ENCODE data around the gene KCTD16.

The KCTD16 gene

GRCh38 chr5:144202072-144202471 is 31.4 kb downstream of the KCTD16 start:
- in situ Hi-C loops (cut with HindIII; ENCODE audit: low pct_ligation_motif_present, low pct_unique_long_range_greater_than_20kb, low sequenced_read_pairs) = no loop called here
- DNase-seq = no peak

DNA sequence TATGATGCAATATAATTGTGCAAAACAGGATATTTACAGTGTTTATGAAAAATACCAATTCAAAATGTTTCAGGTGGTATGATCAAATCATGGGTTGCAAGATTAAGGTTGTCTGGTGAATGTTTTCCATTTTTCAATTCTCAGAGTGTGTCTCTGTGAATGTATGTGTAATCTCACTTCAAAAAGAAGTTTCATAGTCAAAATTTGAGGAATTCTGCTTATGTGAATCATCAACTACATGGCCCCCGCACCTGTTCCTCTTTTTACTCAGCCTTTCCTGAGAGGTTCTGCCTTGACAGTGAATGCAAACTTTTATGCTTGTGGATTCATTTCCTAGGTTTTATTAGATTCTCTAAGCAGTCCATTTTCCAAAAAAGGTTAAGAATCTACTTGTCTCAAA is 32.1 kb downstream of the KCTD16 start:
- no peak for DNase-seq
- in situ Hi-C loops (cut with HindIII; ENCODE audit: low pct_ligation_motif_present, low pct_unique_long_range_greater_than_20kb, low sequenced_read_pairs) = no loop called here

DNA sequence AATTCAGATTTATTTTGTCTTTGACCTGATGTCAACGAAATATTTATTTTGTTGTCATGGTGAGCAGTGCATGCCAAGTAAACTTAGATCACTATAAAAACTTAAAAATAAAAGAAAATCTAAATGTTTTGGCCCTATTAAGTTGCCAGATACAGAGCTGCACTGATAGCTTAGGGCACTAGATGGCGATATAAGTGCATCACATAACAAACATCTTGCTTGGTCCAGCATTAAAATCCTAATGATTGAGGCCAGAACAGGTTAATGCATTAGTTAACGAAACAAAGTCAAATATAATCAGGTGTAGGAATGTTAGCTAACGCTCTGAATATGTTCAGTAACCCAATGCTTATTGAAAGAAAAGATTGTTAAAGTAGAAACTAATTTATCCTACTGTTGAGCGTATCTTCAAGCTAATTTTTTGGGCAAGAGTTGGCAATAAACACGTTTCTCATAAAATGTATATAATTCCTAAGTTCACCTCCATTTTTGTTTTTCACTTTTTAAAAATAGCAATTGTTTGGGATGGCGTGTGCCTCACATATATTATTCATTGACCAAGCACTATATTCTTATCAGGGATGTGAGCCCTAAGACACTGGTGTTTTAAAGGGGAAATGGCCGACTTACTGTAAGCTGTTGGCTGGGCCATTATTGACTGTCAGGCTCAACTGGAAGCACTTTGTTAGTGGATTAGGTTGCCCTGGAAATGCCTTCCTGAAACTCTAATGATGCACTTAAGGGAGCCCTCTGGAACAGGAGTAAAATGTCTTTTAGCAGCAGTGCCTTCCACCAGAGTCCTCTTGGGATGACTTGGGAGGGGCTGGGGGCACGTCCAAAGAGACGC is 33.3 kb downstream of the KCTD16 start:
- in situ Hi-C loops (cut with HindIII; ENCODE audit: low pct_ligation_motif_present, low pct_unique_long_range_greater_than_20kb, low sequenced_read_pairs) = no loop called here
- peak; percentile 54 for DNase-seq

- DNase-seq = peak; percentile 4
- in situ Hi-C loops (cut with HindIII; ENCODE audit: low pct_ligation_motif_present, low pct_unique_long_range_greater_than_20kb, low sequenced_read_pairs) = no loop called here
Measured at GRCh38 chr5:144205141-144205551, 34.5 kb downstream of the KCTD16 start.

- no peak for DNase-seq
- in situ Hi-C loops (cut with HindIII; ENCODE audit: low pct_ligation_motif_present, low pct_unique_long_range_greater_than_20kb, low sequenced_read_pairs) = no loop called here
Measured at GRCh38 chr5:144206141-144206540, 35.5 kb downstream of the KCTD16 start.

DNA sequence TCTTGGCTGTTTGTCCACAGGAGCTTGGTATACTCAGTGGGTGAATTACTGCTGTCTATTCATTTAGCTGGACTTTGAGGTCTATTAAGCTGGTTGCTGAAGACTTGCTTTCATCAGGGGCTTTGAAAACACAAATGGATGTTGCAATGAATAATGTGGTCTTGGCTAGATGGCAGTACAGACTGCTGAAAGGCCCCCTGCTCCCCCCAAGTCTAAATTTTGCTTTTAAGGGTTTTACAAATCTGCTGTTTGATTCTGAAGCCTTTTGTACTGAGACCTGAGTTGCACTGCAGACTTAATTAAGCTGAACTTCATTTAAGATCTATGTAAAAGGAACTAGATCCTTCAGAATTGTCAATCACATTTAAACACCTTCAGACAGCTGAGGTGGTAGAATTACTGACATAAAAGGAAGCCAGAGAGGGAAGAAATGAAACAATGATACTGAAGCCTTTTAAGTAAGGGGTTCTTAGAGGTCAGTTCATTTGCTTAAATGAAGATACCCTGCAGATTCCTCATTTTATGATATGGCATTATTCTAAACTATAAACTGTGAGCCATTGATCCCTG is 37.3 kb downstream of the KCTD16 start:
- in situ Hi-C loops (cut with HindIII; ENCODE audit: low pct_ligation_motif_present, low pct_unique_long_range_greater_than_20kb, low sequenced_read_pairs) = no loop called here

GRCh38 chr5:144209361-144209760 is 38.7 kb downstream of the KCTD16 start:
- DNase-seq = no peak
- in situ Hi-C loops (cut with HindIII; ENCODE audit: low pct_ligation_motif_present, low pct_unique_long_range_greater_than_20kb, low sequenced_read_pairs) = no loop called here

More for the DNA sequence above, 37.3 kb downstream of the KCTD16 start:
- DNase-seq = no peak

- DNase-seq = no peak
- in situ Hi-C loops (cut with HindIII; ENCODE audit: low pct_ligation_motif_present, low pct_unique_long_range_greater_than_20kb, low sequenced_read_pairs) = no loop called here
Measured at GRCh38 chr5:144210655-144211054, 40.0 kb downstream of the KCTD16 start.

GRCh38 chr5:144219869-144220268 is 49.2 kb downstream of the KCTD16 start:
- in situ Hi-C loops (cut with HindIII; ENCODE audit: low pct_ligation_motif_present, low pct_unique_long_range_greater_than_20kb, low sequenced_read_pairs) = no loop called here
- no peak for DNase-seq

DNA sequence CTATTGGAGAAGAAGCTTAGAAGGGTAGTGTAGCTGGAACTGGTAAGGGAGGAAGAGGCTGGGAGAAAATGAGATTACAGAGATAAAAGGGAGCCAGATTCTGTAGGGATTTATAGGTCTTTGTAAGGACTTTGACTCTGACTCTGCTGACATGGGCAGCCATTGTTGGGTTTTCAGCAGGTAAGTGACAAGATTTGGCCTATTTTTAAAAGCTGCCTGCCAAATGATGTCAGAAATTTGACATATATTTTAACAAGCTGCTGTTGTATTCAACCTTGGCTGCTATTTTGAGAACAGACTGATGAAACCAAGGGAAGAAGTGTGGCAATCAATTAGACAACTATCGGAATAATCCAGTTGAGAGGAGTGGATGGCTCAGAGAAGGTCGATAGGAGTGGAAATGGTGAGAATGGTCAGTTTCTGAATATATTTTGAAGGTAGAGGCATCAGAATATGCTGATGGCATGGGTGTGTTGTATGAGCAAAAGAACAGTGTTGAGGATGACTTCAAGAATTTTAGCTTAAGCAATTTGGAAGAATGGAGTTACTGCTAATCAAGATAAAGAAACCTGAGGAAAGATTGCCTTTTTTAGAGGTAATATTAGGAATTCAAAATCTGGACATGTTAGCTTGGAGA is 56.8 kb downstream of the KCTD16 start:
- no peak for DNase-seq
- in situ Hi-C loops (cut with HindIII; ENCODE audit: low pct_ligation_motif_present, low pct_unique_long_range_greater_than_20kb, low sequenced_read_pairs) = no loop called here

- in situ Hi-C loops (cut with HindIII; ENCODE audit: low pct_ligation_motif_present, low pct_unique_long_range_greater_than_20kb, low sequenced_read_pairs) = no loop called here
- no peak for DNase-seq
Measured at GRCh38 chr5:144230806-144231205, 60.1 kb downstream of the KCTD16 start.

- DNase-seq = no peak
- in situ Hi-C loops (cut with HindIII; ENCODE audit: low pct_ligation_motif_present, low pct_unique_long_range_greater_than_20kb, low sequenced_read_pairs) = no loop called here
Measured at GRCh38 chr5:144232285-144232684, 61.6 kb downstream of the KCTD16 start.

GRCh38 chr5:144236499-144236898 is 65.8 kb downstream of the KCTD16 start:
- DNase-seq = no peak
- in situ Hi-C loops (cut with HindIII; ENCODE audit: low pct_ligation_motif_present, low pct_unique_long_range_greater_than_20kb, low sequenced_read_pairs) = no loop called here

DNA sequence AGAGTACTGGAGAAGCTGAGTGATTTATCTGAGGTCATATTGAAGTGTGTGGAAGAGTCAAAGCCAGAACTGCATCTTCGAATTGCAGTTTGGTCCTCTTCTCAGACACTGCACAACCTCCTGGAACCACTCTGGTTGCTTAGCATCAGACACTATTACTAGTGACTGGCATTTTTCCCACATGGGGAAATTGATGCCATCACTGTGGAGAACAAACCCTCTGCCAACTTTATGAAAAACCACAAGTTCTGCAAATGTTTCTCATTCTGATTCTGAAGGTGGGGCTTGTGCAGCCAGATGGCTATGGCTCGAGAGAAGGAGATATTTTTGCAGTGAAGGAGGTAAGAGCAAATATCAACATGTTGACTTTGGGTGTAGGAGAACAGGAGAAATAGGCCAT is 67.2 kb downstream of the KCTD16 start:
- DNase-seq = no peak
- in situ Hi-C loops (cut with HindIII; ENCODE audit: low pct_ligation_motif_present, low pct_unique_long_range_greater_than_20kb, low sequenced_read_pairs) = no loop called here

GRCh38 chr5:144247131-144247530 is 76.5 kb downstream of the KCTD16 start:
- no peak for DNase-seq
- in situ Hi-C loops (cut with HindIII; ENCODE audit: low pct_ligation_motif_present, low pct_unique_long_range_greater_than_20kb, low sequenced_read_pairs) = no loop called here

DNA sequence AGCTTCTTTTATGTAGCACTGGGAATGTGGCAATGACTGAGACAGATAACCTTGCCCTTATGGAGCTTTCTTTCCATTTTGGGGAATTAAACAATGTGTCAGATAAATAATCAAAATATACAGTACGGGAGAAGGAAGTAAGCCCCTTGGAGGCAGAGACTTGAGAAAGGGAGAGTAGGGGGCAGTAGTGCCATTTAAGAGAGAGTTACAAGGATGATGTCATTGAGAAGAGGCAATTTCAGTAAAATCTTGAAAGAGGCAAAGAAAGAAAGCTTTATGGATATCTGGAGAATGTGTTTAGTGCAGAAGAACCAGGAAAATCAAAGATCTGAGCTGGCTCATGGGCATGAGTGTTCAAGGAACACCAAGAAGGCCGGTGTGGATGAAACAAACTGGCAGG is 77.3 kb downstream of the KCTD16 start:
- DNase-seq = no peak
- in situ Hi-C loops (cut with HindIII; ENCODE audit: low pct_ligation_motif_present, low pct_unique_long_range_greater_than_20kb, low sequenced_read_pairs) = no loop called here

- DNase-seq = no peak
- in situ Hi-C loops (cut with HindIII; ENCODE audit: low pct_ligation_motif_present, low pct_unique_long_range_greater_than_20kb, low sequenced_read_pairs) = no loop called here
Measured at GRCh38 chr5:144249755-144250464, 79.2 kb downstream of the KCTD16 start.

GRCh38 chr5:144254552-144254951 is 83.9 kb downstream of the KCTD16 start:
- in situ Hi-C loops (cut with HindIII; ENCODE audit: low pct_ligation_motif_present, low pct_unique_long_range_greater_than_20kb, low sequenced_read_pairs) = no loop called here
- no peak for DNase-seq

DNA sequence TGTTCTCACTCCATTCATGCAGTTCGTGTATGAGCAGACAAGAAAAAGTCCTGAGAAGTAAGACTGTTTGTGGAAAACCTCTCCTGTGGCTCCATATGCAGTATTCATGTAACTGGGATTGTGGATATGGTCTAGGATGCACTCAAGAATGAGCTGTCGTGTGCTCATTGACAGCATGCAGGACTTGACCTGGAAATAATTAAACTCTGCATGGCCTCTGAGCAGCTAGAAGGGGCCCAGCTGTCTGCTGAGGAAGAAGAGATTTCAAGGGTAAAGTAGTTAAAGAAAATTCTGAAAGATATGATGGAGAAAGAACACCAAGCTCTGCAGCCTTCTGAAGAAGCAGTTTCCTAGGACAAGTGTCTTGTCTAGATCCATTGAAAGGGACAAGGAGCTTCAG is 89.4 kb downstream of the KCTD16 start:
- DNase-seq = no peak
- in situ Hi-C loops (cut with HindIII; ENCODE audit: low pct_ligation_motif_present, low pct_unique_long_range_greater_than_20kb, low sequenced_read_pairs) = no loop called here
